ENCODE measurements around the gene COMP. TPM values are rescaled to one million over a fixed set of nuclear protein-coding genes. Genes with fewer than 3 reads are reported as not detected.

COMP gene
- total RNA-seq, 1 experiment from 2014 or later = not detected

- H3K9me3 ChIP-seq (replicated peaks) = no peaks in the 10 kb centered on the region
- H3K36me3 ChIP-seq = no peaks in the 10 kb centered on the region
- 0 out of 2 replicates have a peak, but pooled peaks cover 4% of the 10 kb centered on the region for H3K27me3 ChIP-seq
- no peak overlapping the region for H3K4me3 ChIP-seq
- no peak overlapping the region for H3K27ac ChIP-seq
- DNase-seq = peak; percentile 52 to 60
- peaks cover 42% of the 10 kb centered on the region for H3K4me1 ChIP-seq
These were observed 18.2 kb downstream of the COMP start for GRCh38 chr19:18772620-18773587.

GRCh38 chr19:18771328-18772242 is 19.5 kb downstream of the COMP start:
- H3K27me3 ChIP-seq = 0 out of 2 replicates have a peak, but pooled peaks cover 4% of the 10 kb centered on the region
- H3K36me3 ChIP-seq = no peaks in the 10 kb centered on the region
- H3K4me1 ChIP-seq = peaks cover 50% of the 10 kb centered on the region
- no peak overlapping the region for H3K27ac ChIP-seq
- no peak overlapping the region for H3K4me3 ChIP-seq
- no peaks in the 10 kb centered on the region for H3K9me3 ChIP-seq (replicated peaks)
- DNase-seq = peak; percentile 58 to 60

- Histone ChIP-seq H3K27ac (no peak overlapping the region), H3K4me3 (no peak overlapping the region), H3K36me3 (no peaks in the 10 kb centered on the region), H3K27me3 (0 out of 2 replicates have a peak, but pooled peaks cover 4% of the 10 kb centered on the region), H3K4me1 (peaks cover 45% of the 10 kb centered on the region), H3K9me3 (replicated peaks) (no peaks in the 10 kb centered on the region)
- no peak for DNase-seq
These were observed 20.3 kb downstream of the COMP start for GRCh38 chr19:18770663-18771327.

GRCh38 chr19:18769989-18770528 is 21.0 kb downstream of the COMP start:
- H3K27ac ChIP-seq = no peak overlapping the region; the same call in 1 of the 2 replicates
- H3K27me3 ChIP-seq = 0 out of 2 replicates have a peak, but pooled peaks cover 4% of the 10 kb centered on the region
- peaks cover 46% of the 10 kb centered on the region for H3K4me1 ChIP-seq
- DNase-seq = no peak
- H3K9me3 ChIP-seq (replicated peaks) = no peaks in the 10 kb centered on the region
- no peaks in the 10 kb centered on the region for H3K36me3 ChIP-seq
- H3K4me3 ChIP-seq = no peak overlapping the region

- DNase-seq = peak; percentile 95 to 96
- H3K4me1 ChIP-seq = peaks cover 52% of the 10 kb centered on the region
- no peaks in the 10 kb centered on the region for H3K9me3 ChIP-seq (replicated peaks)
- H3K27me3 ChIP-seq = 0 out of 2 replicates have a peak, but pooled peaks cover 4% of the 10 kb centered on the region
- no peaks in the 10 kb centered on the region for H3K36me3 ChIP-seq
- H3K27ac ChIP-seq = peak overlapping the region; percentile 81
- peak overlapping the region; percentile 41 for H3K4me3 ChIP-seq
These were observed 21.9 kb downstream of the COMP start for GRCh38 chr19:18768997-18769891.

GRCh38 chr19:18768046-18768771 is 22.9 kb downstream of the COMP start:
- peak overlapping the region; percentile 41 for H3K4me3 ChIP-seq
- peak overlapping the region; percentile 81 for H3K27ac ChIP-seq
- no peaks in the 10 kb centered on the region for H3K9me3 ChIP-seq (replicated peaks)
- DNase-seq = peak; percentile 87 to 89
- 0 out of 2 replicates have a peak, but pooled peaks cover 4% of the 10 kb centered on the region for H3K27me3 ChIP-seq
- H3K36me3 ChIP-seq = no peaks in the 10 kb centered on the region
- H3K4me1 ChIP-seq = peaks cover 52% of the 10 kb centered on the region

- Histone ChIP-seq H3K27me3 (no peaks in the 10 kb centered on the region), H3K27ac (no peak overlapping the region; the same call in 1 of the 2 replicates), H3K36me3 (no peaks in the 10 kb centered on the region), H3K9me3 (replicated peaks) (no peaks in the 10 kb centered on the region), H3K4me3 (no peak overlapping the region), H3K4me1 (peaks cover 63% of the 10 kb centered on the region)
- DNase-seq = no peak
These were observed 25.9 kb downstream of the COMP start for GRCh38 chr19:18765224-18765623.

GRCh38 chr19:18764591-18765051 is 26.5 kb downstream of the COMP start:
- H3K4me1 ChIP-seq = peaks cover 62% of the 10 kb centered on the region

GRCh38 chr19:18763674-18764590 is 27.2 kb downstream of the COMP start:
- Histone ChIP-seq H3K9me3 (replicated peaks) (no peaks in the 10 kb centered on the region), H3K4me1 (peaks cover 56% of the 10 kb centered on the region), H3K36me3 (no peaks in the 10 kb centered on the region), H3K27me3 (no peaks in the 10 kb centered on the region), H3K4me3 (no peak overlapping the region), H3K27ac (peak overlapping the region; percentile 64)
- peak; percentile 73 to 75 for DNase-seq

More at GRCh38 chr19:18764591-18765051, 26.5 kb downstream of the COMP start:
- H3K9me3 ChIP-seq (replicated peaks) = no peaks in the 10 kb centered on the region
- peak overlapping the region; percentile 64 for H3K27ac ChIP-seq
- no peaks in the 10 kb centered on the region for H3K36me3 ChIP-seq
- no peaks in the 10 kb centered on the region for H3K27me3 ChIP-seq
- H3K4me3 ChIP-seq = no peak overlapping the region
- peak; percentile 54 to 64 for DNase-seq

- DNase-seq = peak; percentile 76 to 83
- Histone ChIP-seq H3K4me3 (peak overlapping the region; percentile 29), H3K27ac (0 out of 2 replicates have a peak overlapping the region, but pooled peaks have one; percentile 15), H3K36me3 (no peaks in the 10 kb centered on the region), H3K27me3 (no peaks in the 10 kb centered on the region), H3K4me1 (peaks cover 43% of the 10 kb centered on the region), H3K9me3 (replicated peaks) (no peaks in the 10 kb centered on the region)
These were observed 28.7 kb downstream of the COMP start for GRCh38 chr19:18762125-18763023.
